ENCODE data around the gene GABRD. TPM values are rescaled to one million over a fixed set of nuclear protein-coding genes. Genes with fewer than 3 reads are reported as not detected.

Gene GABRD
- total RNA-seq, 2 donors from 2014 or later = not detected

DNA sequence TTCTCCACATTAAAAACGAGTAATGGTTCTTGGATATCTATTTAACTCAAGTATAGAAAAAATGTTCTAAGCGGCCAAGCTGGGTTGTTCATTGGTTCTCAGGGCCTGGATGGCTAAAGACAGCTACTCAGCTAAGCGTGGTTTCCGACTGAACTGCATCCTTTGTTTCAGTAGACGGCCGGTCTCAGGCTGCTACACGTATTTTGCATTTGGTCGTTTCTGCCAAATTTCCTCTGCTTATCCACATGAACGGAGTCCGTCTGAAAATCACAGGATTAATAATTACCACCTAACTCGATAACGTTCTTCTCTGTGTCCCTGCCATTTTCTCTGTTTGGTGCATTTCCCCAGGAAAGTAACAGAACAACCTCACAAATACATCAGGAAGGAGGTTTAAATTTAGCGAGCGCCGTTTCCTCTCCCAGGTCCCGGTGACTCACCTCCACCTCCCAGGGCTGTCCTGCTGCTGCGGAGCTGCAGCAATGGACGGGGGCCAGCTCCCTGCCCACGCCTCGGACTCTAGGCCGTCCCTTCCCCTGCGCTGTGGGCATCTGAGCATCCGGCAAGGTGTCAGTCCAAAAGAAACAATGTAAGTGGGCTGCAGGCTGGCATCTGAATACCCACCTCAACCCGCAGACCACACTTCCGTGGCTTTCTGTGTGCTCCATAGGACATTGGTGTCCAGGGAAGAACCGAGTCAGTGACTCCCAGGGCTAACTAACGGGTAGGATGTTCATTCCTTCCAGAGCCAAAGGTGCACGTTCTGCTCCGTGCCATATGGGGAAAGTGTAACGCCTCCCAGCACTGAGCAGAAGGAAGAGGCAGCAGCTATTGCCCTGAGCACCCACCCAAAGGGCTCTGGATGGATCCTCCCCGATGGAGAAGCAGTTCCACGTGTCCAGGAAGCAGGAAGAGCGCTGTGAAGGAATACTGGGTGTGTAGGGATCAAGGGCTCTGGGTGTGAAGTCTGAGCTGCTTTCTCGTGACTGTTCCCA is 4.1 kb upstream of the GABRD start:
- DNase-seq (ENCODE audit: low spot score) (no peak), ATAC-seq (ENCODE audit: insufficient number of reproducible peaks, low FRiP score, low read depth) (no peak)
- Histone ChIP-seq H3K9me3 (no peaks in the 10 kb centered on the region), H3K27ac (no peak overlapping the region), H3K36me3 (no peaks in the 10 kb centered on the region), H3K4me1 (ENCODE audit: control insufficient read depth in 1 of 2, low read depth in 2 of 2) (no peaks in the 10 kb centered on the region), H3K27me3 (replicated peaks; ENCODE audit: insufficient read depth) (peaks cover 6% of the 10 kb centered on the region), H3K4me3 (no peak overlapping the region)
- TF ChIP-seq, protein P1, sequence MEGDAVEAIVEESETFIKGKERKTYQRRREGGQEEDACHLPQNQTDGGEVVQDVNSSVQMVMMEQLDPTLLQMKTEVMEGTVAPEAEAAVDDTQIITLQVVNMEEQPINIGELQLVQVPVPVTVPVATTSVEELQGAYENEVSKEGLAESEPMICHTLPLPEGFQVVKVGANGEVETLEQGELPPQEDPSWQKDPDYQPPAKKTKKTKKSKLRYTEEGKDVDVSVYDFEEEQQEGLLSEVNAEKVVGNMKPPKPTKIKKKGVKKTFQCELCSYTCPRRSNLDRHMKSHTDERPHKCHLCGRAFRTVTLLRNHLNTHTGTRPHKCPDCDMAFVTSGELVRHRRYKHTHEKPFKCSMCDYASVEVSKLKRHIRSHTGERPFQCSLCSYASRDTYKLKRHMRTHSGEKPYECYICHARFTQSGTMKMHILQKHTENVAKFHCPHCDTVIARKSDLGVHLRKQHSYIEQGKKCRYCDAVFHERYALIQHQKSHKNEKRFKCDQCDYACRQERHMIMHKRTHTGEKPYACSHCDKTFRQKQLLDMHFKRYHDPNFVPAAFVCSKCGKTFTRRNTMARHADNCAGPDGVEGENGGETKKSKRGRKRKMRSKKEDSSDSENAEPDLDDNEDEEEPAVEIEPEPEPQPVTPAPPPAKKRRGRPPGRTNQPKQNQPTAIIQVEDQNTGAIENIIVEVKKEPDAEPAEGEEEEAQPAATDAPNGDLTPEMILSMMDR (IDR thresholded peaks at IDR 0.05) = no peak

DNA sequence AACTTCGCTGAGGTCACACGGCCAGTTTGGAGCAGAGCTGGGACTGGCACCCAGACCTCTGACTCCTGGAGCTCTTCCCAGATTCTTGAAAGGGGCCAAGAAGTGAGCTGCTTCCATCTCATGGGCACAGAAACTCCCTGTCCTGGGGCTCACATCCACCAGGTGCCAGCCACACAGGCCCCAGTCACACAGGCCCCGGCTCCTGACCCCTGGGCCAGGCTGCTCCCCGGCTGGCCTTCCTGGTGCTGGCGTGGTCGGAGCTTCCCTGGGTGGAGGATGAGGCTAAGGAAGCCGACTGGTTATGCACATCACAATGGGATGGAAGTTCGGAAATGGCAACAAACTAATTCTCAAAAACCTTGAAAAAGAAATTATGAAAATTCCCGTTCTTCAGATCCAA is 3.0 kb upstream of the GABRD start:
- DNase-seq (ENCODE audit: low spot score) (no peak), ATAC-seq (ENCODE audit: insufficient number of reproducible peaks, low FRiP score, low read depth) (no peak)
- Histone ChIP-seq H3K27me3 (replicated peaks; ENCODE audit: insufficient read depth) (peaks cover 11% of the 10 kb centered on the region), H3K4me3 (no peak overlapping the region), H3K27ac (no peak overlapping the region), H3K36me3 (no peaks in the 10 kb centered on the region), H3K4me1 (ENCODE audit: control insufficient read depth in 1 of 2, low read depth in 2 of 2) (no peaks in the 10 kb centered on the region), H3K9me3 (no peaks in the 10 kb centered on the region)
- TF ChIP-seq, protein P1 (IDR thresholded peaks at IDR 0.05) = no peak

DNA sequence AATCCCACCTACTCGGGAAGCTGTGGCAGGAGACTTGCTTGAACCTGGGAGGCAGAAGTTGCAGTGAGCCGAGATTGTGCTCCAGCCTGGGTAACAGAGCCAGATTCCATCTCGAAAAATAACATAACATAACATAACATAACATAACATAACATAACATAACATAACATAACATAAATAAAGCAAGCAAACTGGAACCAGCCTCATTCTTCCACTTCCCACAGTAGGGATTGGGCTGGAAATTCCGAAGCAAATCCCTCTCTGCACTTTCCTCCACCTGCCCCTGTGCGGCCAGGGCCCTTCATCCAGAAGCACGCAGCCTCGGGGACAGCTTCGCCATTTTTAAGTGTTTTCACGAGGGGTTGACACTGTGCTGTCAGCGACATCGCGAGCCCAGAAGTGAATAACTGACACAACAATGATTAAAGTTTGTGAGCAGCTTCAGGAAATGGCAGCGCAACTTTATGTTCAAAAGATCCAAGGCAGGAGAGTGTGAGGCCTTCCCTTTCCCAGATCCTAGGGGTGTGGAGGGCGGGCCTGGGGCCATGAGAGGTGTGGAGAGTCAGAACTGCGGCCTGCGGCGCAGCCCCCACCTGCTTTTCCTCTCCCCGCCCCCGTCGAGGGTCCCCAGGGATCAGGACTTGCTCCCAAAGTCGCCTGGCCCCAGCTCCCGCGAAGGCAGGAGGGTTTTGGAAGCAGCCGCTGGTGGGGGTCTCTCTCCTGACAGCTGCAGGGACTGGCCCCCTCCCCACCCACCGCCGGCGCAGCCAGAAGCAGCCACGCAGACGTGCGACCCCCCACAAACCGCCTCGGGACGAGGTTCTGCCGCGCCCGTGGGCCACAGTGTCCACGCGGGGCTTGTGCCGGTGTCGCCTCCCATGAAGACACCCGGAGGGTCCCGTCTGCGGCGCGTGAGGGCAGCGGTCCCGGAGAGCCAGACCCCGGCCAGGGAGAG is 651 bp upstream of the GABRD start:
- Histone ChIP-seq H3K27ac (no peak overlapping the region), H3K4me1 (ENCODE audit: control insufficient read depth in 1 of 2, low read depth in 2 of 2) (no peaks in the 10 kb centered on the region), H3K36me3 (no peaks in the 10 kb centered on the region), H3K27me3 (replicated peaks; ENCODE audit: insufficient read depth) (peaks cover 11% of the 10 kb centered on the region), H3K9me3 (no peaks in the 10 kb centered on the region), H3K4me3 (no peak overlapping the region)
- no peak for ATAC-seq (ENCODE audit: insufficient number of reproducible peaks, low FRiP score, low read depth)
- TF ChIP-seq, protein P1 (IDR thresholded peaks at IDR 0.05) = no peak
- DNase-seq (ENCODE audit: low spot score) = no peak

DNA sequence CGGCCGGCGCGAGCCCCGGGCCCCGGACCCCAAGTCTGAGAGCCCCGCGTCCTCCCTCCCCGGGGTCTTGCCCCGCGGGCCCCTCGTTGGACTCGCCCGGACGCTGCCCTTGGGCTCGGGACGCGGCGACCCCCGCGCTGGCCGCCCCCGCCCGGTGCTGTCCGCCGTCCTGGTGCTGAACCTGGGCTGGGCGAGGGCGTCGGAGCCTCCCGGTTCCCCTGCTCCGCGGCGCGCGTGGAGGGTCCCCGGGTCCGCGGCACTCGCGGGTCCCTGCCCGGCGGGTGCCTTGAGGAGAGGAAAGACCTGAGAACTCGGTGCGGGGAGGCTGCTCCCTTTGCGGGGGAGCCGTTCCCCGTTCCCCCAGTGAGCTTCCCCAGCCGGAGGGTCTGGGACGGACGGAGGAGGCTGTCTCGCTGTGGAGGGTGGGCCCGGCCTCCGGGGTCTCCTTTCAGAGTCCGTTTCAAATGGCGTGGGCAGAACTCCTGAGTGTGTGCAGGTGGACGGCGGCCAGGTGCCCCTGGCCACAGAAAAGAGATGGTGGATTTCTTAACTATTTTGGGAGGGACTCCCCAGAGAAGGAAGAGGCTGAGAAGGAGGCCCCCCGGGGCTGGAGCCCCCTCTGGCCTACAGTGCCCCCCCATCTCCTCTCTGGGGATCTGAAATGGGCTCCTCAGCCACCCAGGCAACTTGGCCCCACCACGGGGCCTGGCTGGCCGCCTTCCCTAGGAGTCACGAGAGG is 595 bp downstream of the GABRD start:
- no peak for DNase-seq (ENCODE audit: low spot score)
- ATAC-seq (ENCODE audit: insufficient number of reproducible peaks, low FRiP score, low read depth) = no peak
- Histone ChIP-seq H3K27ac (peak overlapping the region in 1 of 2 donors; percentile 7), H3K4me1 (ENCODE audit: control insufficient read depth in 1 of 2, low read depth in 2 of 2) (no peaks in the 10 kb centered on the region), H3K36me3 (no peaks in the 10 kb centered on the region), H3K9me3 (no peaks in the 10 kb centered on the region), H3K4me3 (no peak overlapping the region), H3K27me3 (replicated peaks; ENCODE audit: insufficient read depth) (peaks cover 11% of the 10 kb centered on the region)
- TF ChIP-seq, protein P1 (IDR thresholded peaks at IDR 0.05) = no peak

Measured in thoracic aorta (tissue), 2 donors.